B cell (primary cell): ENCODE results near the gene AP5B1. TPM values are rescaled to one million over a fixed set of nuclear protein-coding genes. Genes with fewer than 3 reads are reported as not detected.

Experiments
- ATAC-seq: fragments of 200-7000 bp; cut with Tn5 transposase; one replicate; pipeline ENCODE4 v1.10.0; 2021; ENCODE audit warnings: low read depth, mild to moderate bottlenecking, moderate number of reproducible peaks, moderate library complexity
- CTCF ChIA-PET: fragments of 350-600 bp; sonication (Branson Sonifier 250); formaldehyde crosslinking; loops from one replicate; lab custom pipeline; 2021; ENCODE audit warnings: antibody characterized with exemption, inconsistent platforms; lab: Charles Lee
- POLR2A ChIA-PET: fragments of 350-600 bp; sonication (Branson Sonifier 250); formaldehyde crosslinking; loops from one replicate; lab custom pipeline; 2021; ENCODE audit warnings: antibody characterized with exemption; lab: Charles Lee
- DNase-seq: peaks from one replicate; pipeline ENCODE4 v3.0.0; 2013
- H2AFZ ChIP-seq: 2 replicates; pipeline ENCODE4 v1.6.1; 2012; ENCODE audit warnings: mild to moderate bottlenecking, low read depth, low read length; ENCODE audit not compliant: insufficient read depth, poor library complexity, severe bottlenecking
- H3K27ac ChIP-seq, 2 donors: 1 replicate in 1 of 2; 2 replicates in 1 of 2; pipeline ENCODE4 v1.5.1; 2012 to 2013; ENCODE audit warnings: low read length in 2 of 2, mild to moderate bottlenecking in 2 of 2, moderate library complexity in 1 of 2
- H3K27me3 ChIP-seq, 4 experiments: fragments of 200-600 bp in 1 of 4; sonication (generic) in 1 of 4; replicated peaks in 1 of 4; 1 replicate in 2 of 4; 2 replicates in 2 of 4; pipeline versions ENCODE4 v1.6.1 to v1.7.0; 2013 to 2016; ENCODE audit warnings: low read length in 3 of 4, mild to moderate bottlenecking in 2 of 4, mixed read lengths in 1 of 4, moderate library complexity in 1 of 4; ENCODE audit not compliant: insufficient read depth in 4 of 4, control insufficient read depth in 3 of 4; ENCODE audit errors: control extremely low read depth in 1 of 4
- H3K36me3 ChIP-seq, 2 experiments: replicated peaks in 1 of 2; 1 replicate in 1 of 2; 2 replicates in 1 of 2; pipeline versions ENCODE4 v1.6.1 to v1.7.1; 2013; ENCODE audit warnings: low read length in 1 of 2; ENCODE audit not compliant: insufficient read depth in 2 of 2, control insufficient read depth in 1 of 2; ENCODE audit errors: control extremely low read depth in 1 of 2, extremely low read depth in 1 of 2
- H3K4me1 ChIP-seq, 2 donors: fragments of 200-600 bp in 1 of 2; sonication (generic) in 1 of 2; 1 replicate in 1 of 2; 2 replicates in 1 of 2; pipeline versions ENCODE4 v1.5.1 to v1.6.1; 2013 to 2017; ENCODE audit warnings: low read length in 2 of 2; ENCODE audit not compliant: control insufficient read depth in 2 of 2, insufficient read depth in 2 of 2
- H3K4me2 ChIP-seq: replicated peaks from 2 replicates; pipeline ENCODE3; 2012; ENCODE audit warnings: mild to moderate bottlenecking, low read depth, low read length; ENCODE audit not compliant: poor library complexity, severe bottlenecking
- H3K4me3 ChIP-seq, 5 experiments: fragments of 200-600 bp in 1 of 5; sonication (generic) in 1 of 5; 1 replicate in 3 of 5; 2 replicates in 2 of 5; pipeline versions ENCODE4 v1.5.1 to v1.7.0; 2011 to 2016; ENCODE audit warnings: low read length in 4 of 5, mild to moderate bottlenecking in 4 of 5, low read depth in 2 of 5, control low read depth in 1 of 5, moderate library complexity in 1 of 5; ENCODE audit not compliant: insufficient read depth in 1 of 5; ENCODE audit errors: control extremely low read depth in 1 of 5, extremely low read depth in 1 of 5
- H3K79me2 ChIP-seq: fragments of 200-600 bp; sonication (generic); one replicate; pipeline ENCODE4 v1.6.0; 2016; ENCODE audit warnings: low read length; ENCODE audit not compliant: control insufficient read depth, insufficient read depth
- H3K9ac ChIP-seq: fragments of 200-600 bp; sonication (generic); 2 replicates; pipeline ENCODE4 v1.6.1; 2017; ENCODE audit warnings: mild to moderate bottlenecking, low read length, moderate library complexity
- H3K9me3 ChIP-seq, 3 donors: one replicate each; pipeline versions ENCODE4 v1.6.1 to v1.7.1; 2013; ENCODE audit warnings: low read length in 2 of 3; ENCODE audit not compliant: control insufficient read depth in 2 of 3, insufficient read depth in 1 of 3; ENCODE audit errors: control extremely low read depth in 1 of 3
- H4K20me1 ChIP-seq: 2 replicates; pipeline ENCODE4 v1.6.0; 2012; ENCODE audit warnings: mild to moderate bottlenecking, low read length; ENCODE audit not compliant: insufficient read depth, control insufficient read depth, poor library complexity, severe bottlenecking
- H3K27ac Mint-ChIP-seq: one replicate; pipeline ENCODE4 v1.8.0; 2021; ENCODE audit warnings: mixed read lengths
- H3K27me3 Mint-ChIP-seq: one replicate; pipeline ENCODE4 v1.8.0; 2021; ENCODE audit warnings: mixed read lengths
- H3K4me1 Mint-ChIP-seq: one replicate; pipeline ENCODE4 v1.8.0; 2021; ENCODE audit warnings: mixed read lengths
- H3K4me3 Mint-ChIP-seq: one replicate; pipeline ENCODE4 v1.8.0; 2021; ENCODE audit warnings: mixed read lengths
- H3K9me3 Mint-ChIP-seq: one replicate; pipeline ENCODE4 v1.8.0; 2022; ENCODE audit warnings: mixed read lengths; ENCODE audit not compliant: insufficient read depth
- EZH2 ChIP-seq: IDR thresholded peaks from 2 replicates; pipeline ENCODE4 v1.6.1; 2012; ENCODE audit warnings: borderline replicate concordance, low read depth, mild to moderate bottlenecking, moderate library complexity, low read length; ENCODE audit not compliant: insufficient read depth, poor library complexity, severe bottlenecking
- WGBS: methylation state at CpG from one replicate; pipeline ENCODE4 v1.1.5; 2013; ENCODE audit warnings: missing lambda C conversion rate; ENCODE audit not compliant: insufficient coverage; 5-methylcytosine and 5-hydroxymethylcytosine counted together
- intact Hi-C: fragments of 100-400 bp; cut with micrococcal nuclease; formaldehyde crosslinking; loops from one replicate; pipeline ENCODE4 v1.10.0; 2022
- polyA plus RNA-seq: library from polyadenylated mRNA; depleted of rRNA; stranded (reverse); fragments of >200 nt; gene quantifications from 2 replicates; pipeline ENCODE4 v1.2.3, GENCODE V29; 2012
- total RNA-seq, 2 donors: library from RNA; stranded (reverse); fragments of 120-200 nt in 1 of 2; gene quantifications; 1 replicate in 1 of 2; 2 replicates in 1 of 2; pipeline versions ENCODE4 v1.2.3 to v1.2.4, GENCODE V29; 2013 to 2022
- TF ChIP-seq, protein P1 (sequence below): fragments of 200-600 bp; IDR thresholded peaks from one replicate; pipeline ENCODE4 v1.8.0; 2022; ENCODE audit warnings: antibody characterized with exemption, mild to moderate bottlenecking

The AP5B1 gene
- total and polyA plus RNA-seq, 2 donors (not counting 1 experiment from before 2014, with no cell fraction given), result 9.6 to 25.2 TPM

- Histone ChIP-seq H3K27ac (no peak overlapping the region), H4K20me1 (no peaks in the 10 kb centered on the region), H3K4me2 (no peak overlapping the region), H3K4me1 (peaks cover 5 to 14% of the 10 kb centered on the region in 2 donors), H2AFZ (no peak overlapping the region), H3K9me3 (peaks cover 0 to 9% (median 0%) of the 10 kb centered on the region in 3 donors), H3K9ac (no peak overlapping the region), H3K27me3 (peaks cover 0 to 41% (median 6%) of the 10 kb centered on the region in 4 experiments), H3K36me3 (no peaks in the 10 kb centered on the region), H3K79me2 (no peaks in the 10 kb centered on the region), H3K4me3 (no peak overlapping the region)
- intact Hi-C loops, result no loop called here
- TF ChIP-seq, protein P1, sequence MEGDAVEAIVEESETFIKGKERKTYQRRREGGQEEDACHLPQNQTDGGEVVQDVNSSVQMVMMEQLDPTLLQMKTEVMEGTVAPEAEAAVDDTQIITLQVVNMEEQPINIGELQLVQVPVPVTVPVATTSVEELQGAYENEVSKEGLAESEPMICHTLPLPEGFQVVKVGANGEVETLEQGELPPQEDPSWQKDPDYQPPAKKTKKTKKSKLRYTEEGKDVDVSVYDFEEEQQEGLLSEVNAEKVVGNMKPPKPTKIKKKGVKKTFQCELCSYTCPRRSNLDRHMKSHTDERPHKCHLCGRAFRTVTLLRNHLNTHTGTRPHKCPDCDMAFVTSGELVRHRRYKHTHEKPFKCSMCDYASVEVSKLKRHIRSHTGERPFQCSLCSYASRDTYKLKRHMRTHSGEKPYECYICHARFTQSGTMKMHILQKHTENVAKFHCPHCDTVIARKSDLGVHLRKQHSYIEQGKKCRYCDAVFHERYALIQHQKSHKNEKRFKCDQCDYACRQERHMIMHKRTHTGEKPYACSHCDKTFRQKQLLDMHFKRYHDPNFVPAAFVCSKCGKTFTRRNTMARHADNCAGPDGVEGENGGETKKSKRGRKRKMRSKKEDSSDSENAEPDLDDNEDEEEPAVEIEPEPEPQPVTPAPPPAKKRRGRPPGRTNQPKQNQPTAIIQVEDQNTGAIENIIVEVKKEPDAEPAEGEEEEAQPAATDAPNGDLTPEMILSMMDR, result no peak
- no peak for TF ChIP-seq EZH2
- Mint-ChIP-seq H3K4me1 (peaks cover 24% of the 10 kb centered on the region), H3K9me3 (no peaks in the 10 kb centered on the region), H3K4me3 (no peak overlapping the region), H3K27ac (no peak overlapping the region), H3K27me3 (peaks cover 6% of the 10 kb centered on the region)
- CTCF ChIA-PET, result interaction anchor here (0.5 kb wide), 1 partner anchor 11 kb away, joined by 3 read pairs; no protein-coding TSS in a partner anchor
- POLR2A ChIA-PET, result no interaction called here
- 95% methylated on average over 42 of the region's 42 CpGs for WGBS
- no peak for ATAC-seq
- no peak for DNase-seq
Measured at GRCh38 chr11:65794570-65795510, 14.1 kb upstream of the AP5B1 start.
